Mesenchymal stem cell (in vitro differentiated cells and primary cell): ENCODE results near the gene RUNDC3A. TPM values are rescaled to one million over a fixed set of nuclear protein-coding genes. Genes with fewer than 3 reads are reported as not detected.

ENCODE experiments used
- small RNA-seq: library from polyadenylated mRNA; stranded (forward); fragments of <200 nt; extraction: miRNeasy Mini kit (QIAGEN cat#:217004); gene quantifications from one replicate; pipeline ENCODE3, GENCODE V24; 2013; ENCODE audit warnings: low read depth

Gene RUNDC3A

Small RNAs within 50 kb of the gene (small RNA-seq; reads per million reads assigned to genes)
- gene RF00012 (not detected), gene RN7SL507P (not detected), gene RNU6-453P (not detected)
